HuH-7.5 (cell line): ENCODE measurements around the gene THAP10.
"Not testable (repeated sequence)": the region's sequence is repeated elsewhere in the genome, so short reads cannot be mapped to it uniquely, and the experiment has no call there.

Experiments
- DNase-seq: peaks from one replicate; pipeline ENCODE4 v3.0.0; 2011; ENCODE audit warnings: low spot score

THAP10 gene

GRCh38 chr15:70876683-70877082, 15.6 kb downstream of the THAP10 start:
- DNase-seq = no peak

- no peak for DNase-seq
Measured at GRCh38 chr15:70876011-70876410, 16.2 kb downstream of the THAP10 start.

GRCh38 chr15:70875001-70875782, 17.0 kb downstream of the THAP10 start:
- DNase-seq = no peak

GRCh38 chr15:70873232-70874054, 18.8 kb downstream of the THAP10 start:
- no peak for DNase-seq

GRCh38 chr15:70871490-70871889, 20.7 kb downstream of the THAP10 start:
- not testable (repeated sequence) for DNase-seq

- DNase-seq = no peak
Measured at GRCh38 chr15:70870051-70870450, 22.2 kb downstream of the THAP10 start.

- DNase-seq = no peak
Measured at GRCh38 chr15:70869346-70869745, 22.9 kb downstream of the THAP10 start.

GRCh38 chr15:70867911-70868467, 24.2 kb downstream of the THAP10 start:
- no peak for DNase-seq

GRCh38 chr15:70866982-70867641, 25.1 kb downstream of the THAP10 start:
- DNase-seq = no peak

- no peak for DNase-seq
Measured at GRCh38 chr15:70863450-70864218, 28.6 kb downstream of the THAP10 start.

- no peak for DNase-seq
Measured at GRCh38 chr15:70859998-70860397, 32.2 kb downstream of the THAP10 start.

- no peak for DNase-seq
Measured at GRCh38 chr15:70859322-70859908, 32.8 kb downstream of the THAP10 start.

GRCh38 chr15:70858614-70859321, 33.5 kb downstream of the THAP10 start:
- DNase-seq = not testable (repeated sequence)

GRCh38 chr15:70857562-70858285, 34.5 kb downstream of the THAP10 start:
- no peak for DNase-seq

- DNase-seq = peak; percentile 60
Measured at GRCh38 chr15:70856884-70857561, 35.2 kb downstream of the THAP10 start.

GRCh38 chr15:70856177-70856883, 35.9 kb downstream of the THAP10 start:
- no peak for DNase-seq

- DNase-seq = no peak
Measured at GRCh38 chr15:70855764-70856163, 36.5 kb downstream of the THAP10 start.

GRCh38 chr15:70854666-70854976, 37.6 kb downstream of the THAP10 start:
- peak; percentile 58 for DNase-seq
